GM18499 (cell line): Measurements from ENCODE around the gene PRDM16.

Experiments used
- ATAC-seq: cut with Tn5 transposase; IDR thresholded peaks from one replicate; pipeline ENCODE4 v1.9.1; 2021; ENCODE audit warnings: moderate number of reproducible peaks; ENCODE audit not compliant: insufficient read depth, unreplicated experiment

PRDM16 gene

DNA sequence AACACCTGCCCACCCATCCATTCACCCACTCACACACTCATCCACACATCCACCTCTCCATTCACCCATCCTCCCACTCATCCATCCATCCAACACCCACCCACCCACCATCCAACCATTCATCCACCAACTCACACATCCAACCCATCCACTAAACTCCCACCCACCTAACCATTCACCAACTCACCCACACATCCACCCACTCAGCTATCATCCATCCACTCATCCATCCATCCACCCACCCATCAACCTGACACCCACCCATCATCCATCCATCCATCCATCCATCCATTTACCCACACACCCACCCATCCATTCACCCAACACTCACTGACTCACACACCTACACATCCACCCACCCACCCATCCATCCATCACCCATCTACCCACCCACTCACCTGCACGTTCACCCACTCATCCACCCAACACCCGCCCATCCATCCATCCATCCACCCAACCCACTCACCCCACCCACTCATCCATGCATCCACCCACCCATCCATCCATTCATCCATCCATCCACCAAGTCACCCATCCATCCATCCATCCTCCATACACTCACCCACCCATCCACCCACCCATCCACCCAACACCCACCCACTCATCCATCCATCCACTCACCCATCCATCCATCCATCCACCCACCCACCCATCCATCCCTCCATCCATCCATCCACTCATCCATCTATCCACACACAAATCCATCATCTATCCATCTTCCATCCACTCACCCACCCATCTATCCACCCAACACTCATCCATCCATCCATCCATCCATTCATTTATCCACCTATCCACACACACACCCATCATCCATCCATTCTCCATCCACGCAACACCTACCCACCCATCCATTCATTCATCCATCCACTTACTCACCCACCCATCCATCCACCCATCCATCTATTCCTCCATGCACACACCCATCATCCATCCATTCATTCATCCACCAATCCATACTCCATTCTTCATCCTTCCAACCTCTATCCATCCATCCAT is 17.4 kb upstream of the PRDM16 start:
- no peak for ATAC-seq

DNA sequence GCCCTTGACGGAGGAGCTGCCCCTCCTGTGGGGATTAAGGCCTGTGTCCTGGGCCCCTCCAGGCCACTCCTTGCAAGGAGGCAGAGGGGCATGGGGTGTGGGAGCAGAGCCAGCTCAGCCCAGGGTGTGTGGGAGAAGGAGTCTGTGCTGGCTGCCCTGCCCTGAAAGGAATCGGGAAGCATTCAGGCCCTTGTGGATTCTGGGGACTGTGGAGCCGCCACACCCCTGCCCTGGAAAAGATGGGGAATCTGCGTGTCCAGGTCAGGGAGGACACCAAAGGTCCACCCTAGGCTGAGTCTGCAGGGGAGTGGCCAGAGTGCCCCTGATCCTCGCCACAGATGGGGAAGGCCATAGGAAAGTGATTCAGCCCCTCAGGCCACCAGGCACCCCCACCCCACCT is 16.5 kb upstream of the PRDM16 start:
- ATAC-seq, result no peak

DNA sequence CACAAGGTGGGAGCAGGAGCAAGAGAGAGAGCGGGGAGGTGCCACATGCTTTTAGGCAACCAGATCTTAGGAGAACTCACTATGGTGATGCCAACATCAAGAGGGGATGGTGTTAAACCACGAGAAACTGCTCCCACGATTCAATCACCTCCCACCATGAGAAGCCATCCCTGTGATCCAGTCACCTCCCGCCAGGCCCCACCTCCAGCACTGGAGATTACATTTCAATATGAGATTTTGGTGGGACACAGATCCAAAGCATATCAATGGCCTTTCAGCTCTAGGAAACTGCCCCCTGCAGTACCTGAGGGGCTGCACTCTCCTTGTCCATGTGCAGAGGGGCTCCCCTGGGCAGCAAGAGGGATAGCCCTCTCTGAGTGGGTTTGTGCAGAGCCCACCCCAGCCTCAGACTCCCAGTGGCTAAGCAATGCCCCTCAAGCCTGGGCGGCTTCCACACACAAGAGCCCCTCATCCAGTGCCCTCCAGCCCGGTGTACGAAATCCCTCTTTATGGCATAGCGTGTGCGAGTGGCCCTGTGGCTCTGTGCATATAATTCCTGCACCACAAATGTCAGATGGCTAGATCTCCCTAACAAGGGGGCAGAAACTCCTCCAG is 15.5 kb upstream of the PRDM16 start:
- no peak for ATAC-seq

DNA sequence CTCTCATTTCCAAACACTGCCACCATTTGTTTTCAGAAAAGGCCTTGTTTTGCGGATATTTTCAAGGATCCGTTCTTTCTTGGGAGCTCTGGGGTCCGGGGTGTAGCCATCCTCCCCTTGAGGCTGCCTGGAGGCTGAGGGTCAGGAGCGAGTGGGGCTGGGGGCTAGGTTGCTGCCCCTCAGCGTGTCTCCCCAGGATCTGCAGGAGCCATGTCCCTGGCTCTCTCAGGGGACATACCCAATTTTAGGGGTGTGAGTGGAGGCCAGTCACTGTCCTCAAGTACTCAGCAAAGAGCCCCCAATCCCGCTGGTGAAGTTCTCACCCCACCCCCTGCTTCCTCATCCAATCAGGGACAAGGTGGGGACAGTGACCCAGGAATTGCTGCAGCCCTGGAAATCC is 15.0 kb upstream of the PRDM16 start:
- no peak for ATAC-seq

DNA sequence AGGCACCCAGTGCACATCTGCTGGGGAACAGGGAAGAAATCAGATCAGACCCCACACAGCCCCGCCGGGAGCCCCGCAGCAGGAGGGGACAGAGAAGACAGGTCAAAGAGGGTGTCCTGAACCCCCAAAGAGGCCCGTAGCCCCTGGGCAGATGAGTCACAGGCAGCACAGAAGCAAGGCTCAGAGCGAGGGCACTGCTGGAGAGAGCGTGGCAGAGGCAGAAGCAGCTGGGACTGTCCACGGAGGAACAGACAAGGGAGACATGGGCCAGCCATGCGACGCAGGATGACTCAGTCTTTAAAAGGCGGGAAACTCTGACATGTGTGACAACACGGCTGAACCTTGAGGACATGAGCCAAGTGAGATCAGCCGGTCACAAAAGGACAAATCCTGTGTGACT is 14.5 kb upstream of the PRDM16 start:
- no peak for ATAC-seq

DNA sequence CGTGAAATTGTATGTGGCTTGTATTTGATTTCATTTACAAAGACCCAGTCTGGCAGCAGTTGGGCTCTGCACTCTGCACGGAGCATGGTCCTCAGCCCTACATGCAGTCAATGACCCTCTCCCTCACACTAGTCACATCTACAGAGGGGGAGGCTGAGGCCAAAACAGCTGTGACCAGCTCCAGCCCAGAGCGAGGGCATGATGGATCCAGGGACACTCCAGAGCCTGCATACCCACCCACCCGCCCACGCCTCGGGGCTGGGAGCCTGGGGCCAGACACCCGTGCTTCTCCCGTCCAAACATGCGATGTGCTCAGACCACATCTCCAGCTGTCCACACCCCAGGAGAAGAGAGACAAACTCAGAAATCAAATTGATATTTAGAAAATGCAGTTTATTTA is 14.0 kb upstream of the PRDM16 start:
- ATAC-seq, result no peak

DNA sequence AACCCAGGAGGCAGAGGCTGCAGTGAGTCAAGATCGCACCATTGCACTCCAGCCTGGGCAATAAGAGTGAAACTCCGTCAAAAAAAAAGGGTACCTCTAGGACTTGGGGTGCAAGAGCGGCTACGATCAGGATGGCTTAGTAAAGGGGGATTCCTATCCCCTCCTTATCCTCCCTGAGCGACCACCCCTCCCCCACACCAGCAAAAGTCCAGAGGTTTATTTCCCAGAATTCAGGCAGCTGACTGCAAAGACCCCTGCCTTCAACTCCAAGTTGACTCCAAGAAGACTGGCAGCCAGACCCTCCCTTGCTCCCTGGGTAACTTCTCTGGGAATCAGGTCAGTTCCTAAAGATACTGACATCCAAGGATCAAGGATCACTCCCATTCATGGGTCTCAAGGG is 12.4 kb upstream of the PRDM16 start:
- ATAC-seq, result no peak

DNA sequence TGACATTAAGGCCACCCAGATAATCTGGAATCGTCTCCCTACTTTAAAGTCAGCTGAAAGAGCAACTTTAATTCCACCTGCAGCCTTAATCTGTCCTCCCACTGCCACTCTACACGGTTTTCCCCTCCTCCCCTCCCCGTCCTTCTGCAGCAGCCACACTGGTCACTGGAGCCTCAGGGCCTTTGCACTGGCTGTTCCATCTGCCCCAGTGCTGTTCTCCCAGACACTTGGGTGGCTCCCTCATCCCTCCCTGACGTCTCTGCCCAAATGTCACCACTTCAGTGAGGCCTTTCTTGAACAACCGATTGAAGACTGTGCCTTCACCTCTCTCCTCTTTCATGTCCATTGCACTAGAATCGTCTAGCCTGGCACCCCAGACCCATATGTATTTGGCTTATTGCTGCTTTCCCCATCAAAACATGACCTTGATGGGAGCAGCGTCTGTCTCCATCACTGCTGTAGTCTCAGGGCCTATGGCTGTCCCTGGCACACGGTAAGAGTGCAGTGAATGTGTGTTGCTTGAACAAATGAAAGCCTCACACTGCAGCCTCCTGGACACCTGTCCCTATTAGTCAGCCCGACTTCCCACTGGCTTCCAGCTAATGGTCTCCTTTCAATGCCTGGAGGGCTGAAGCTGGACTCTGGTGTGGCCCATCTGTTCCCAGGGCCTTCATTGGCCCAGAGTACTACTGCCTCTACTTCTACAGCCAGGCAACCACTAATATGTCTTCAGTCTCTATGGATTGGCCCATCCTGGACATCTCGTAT is 10.6 kb upstream of the PRDM16 start:
- ATAC-seq, result no peak

DNA sequence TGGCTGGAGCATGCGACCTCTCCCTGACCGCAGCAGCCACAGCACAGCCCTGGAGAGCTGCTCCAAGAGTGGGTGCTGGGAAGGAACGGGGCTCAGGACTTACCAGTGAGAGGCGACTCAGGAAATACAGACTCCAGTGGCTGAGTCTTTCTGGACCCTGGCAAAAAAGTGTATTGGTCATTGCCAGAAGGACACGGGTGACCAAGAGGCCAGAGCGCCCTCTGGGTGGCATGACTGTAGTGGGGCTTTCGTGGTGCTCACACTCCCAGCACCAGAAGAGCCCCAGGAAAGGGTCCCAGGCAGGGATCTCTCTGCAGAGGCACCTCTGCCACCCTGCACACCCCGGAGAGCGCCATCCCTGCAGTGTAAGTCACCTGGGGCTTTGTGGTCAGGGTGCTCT is 8.9 kb upstream of the PRDM16 start:
- ATAC-seq, result no peak

DNA sequence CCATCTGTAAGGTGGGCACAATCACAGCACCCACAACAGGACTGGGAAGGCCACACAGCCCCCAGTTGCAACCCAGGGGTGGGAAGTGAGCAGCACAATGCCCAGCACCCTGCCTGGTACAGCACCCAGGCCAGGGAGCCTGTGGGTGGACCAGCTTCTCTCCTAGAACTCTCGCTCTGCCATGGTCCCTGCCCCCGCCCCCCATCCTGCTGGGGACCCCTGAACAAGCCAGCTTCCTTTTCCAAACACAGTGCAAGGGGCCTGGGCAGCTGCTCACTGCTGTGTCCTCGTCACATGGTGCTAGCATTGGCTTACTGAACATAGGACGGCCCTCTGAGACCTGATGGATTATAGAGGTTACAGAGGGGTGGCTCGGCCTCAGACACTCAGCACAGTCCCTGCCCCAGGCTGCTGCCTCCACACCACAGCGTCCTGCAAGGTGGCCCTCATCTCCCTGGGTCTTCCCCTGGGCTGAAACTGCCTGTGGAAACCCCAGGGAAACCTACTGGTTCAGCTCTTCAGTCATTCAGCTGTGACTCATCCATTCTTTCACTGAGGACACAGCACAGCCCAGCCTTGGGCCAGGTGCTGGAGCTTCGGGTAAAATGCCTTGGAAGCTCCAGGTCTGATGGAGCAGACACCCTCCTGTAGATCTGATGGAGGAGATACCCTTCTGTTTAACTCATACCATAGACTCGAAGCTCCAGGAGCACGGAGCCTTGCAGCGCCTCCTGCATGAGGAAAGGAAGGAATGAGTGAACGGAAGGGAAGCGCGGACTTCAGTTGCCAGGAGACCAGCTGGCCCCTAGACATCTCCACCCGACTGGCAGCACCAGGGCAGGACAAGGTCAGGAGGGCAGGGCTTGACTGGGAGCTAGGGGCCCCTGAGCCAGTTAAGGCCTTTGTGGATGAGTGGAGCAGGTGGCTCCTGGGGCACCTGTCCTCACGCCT is 8.1 kb upstream of the PRDM16 start:
- no peak for ATAC-seq

DNA sequence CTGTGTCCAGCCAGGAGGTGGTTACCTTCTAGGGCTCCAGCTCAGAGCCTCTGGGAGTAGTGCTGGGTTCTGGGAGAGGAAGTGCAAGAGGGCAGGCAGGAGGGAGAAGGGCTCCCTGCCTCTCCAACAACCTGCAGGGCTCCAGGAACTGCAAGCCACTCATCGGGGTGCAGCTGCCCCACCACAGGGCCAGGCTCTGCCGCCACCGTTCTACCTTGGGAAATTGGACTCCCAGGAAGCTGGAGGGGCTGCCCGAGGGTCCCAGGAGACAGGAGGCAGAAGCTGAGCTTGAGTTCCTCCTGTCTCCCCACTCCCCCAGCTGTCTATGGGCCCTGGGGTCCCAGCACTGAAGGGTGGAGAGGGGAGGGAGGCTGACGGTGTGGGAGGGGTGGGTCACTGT is 7.4 kb upstream of the PRDM16 start:
- no peak for ATAC-seq

DNA sequence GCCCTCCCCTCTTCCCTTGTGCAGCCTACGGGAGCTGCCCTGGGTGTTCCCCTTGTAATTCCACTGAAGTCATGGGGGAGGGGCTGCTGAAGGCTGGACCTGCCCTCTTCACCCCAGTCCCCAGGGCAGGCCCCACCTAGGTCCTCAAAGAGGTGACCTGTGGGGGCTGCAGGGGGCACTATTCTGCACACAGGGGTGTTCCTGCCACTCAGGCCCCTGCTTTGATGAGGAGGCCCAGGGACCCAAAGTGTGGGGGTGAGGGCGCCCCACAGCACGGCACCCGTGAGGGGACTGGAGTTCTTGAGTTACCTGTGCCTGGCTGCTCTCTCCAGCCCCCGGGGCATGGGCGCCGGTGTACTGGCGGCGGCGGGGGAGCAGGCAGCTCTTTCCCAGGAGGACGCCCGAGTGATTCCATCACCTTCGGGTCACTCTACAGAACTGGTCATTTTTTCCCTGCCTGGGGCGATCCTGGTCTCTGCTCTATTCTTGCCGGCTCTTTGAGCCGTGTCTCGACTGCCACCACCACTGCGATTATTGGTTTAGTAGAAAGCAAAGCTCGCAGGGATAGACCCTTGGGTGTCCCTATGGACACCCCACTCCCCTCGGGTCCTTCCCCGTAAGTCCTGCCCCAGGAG is 6.9 kb upstream of the PRDM16 start:
- no peak for ATAC-seq

DNA sequence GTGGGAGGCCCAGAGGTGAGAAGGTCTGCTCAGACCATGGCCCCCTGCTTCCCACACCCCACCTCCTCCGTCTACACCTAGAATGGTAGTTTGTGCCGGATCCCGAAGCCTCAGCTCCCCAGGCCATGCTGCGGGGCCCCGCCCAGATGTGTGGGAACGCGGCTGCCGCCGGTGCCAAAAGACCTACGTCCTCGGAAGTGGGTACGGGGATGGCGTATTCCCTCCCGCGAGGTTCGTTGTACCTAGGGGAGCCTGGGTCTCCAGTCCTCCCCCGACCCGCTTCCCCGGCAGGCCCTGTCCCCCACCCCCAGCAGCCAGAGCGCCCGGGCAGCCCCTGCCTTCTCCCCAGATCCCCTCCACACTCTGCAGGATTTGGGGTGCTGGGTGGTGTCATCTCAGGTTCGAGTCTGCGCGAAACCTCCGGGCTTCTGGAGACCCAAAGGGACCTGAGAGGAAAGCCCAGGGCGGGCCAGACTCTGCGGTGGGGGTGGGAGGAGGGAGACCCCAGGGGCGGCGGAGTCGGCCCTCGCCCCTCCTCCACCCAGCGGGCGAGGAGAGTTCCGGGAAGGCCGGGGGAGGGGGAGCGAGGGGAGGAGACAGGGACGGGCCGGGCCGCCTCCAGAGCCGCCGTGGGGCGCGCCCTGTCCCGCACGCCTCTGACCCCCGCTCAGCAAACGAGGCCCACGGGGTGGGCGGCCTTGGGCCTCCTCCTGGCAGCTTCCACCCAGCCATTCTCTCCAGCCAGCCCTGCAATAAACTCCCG is 6.2 kb upstream of the PRDM16 start:
- ATAC-seq, result no peak

DNA sequence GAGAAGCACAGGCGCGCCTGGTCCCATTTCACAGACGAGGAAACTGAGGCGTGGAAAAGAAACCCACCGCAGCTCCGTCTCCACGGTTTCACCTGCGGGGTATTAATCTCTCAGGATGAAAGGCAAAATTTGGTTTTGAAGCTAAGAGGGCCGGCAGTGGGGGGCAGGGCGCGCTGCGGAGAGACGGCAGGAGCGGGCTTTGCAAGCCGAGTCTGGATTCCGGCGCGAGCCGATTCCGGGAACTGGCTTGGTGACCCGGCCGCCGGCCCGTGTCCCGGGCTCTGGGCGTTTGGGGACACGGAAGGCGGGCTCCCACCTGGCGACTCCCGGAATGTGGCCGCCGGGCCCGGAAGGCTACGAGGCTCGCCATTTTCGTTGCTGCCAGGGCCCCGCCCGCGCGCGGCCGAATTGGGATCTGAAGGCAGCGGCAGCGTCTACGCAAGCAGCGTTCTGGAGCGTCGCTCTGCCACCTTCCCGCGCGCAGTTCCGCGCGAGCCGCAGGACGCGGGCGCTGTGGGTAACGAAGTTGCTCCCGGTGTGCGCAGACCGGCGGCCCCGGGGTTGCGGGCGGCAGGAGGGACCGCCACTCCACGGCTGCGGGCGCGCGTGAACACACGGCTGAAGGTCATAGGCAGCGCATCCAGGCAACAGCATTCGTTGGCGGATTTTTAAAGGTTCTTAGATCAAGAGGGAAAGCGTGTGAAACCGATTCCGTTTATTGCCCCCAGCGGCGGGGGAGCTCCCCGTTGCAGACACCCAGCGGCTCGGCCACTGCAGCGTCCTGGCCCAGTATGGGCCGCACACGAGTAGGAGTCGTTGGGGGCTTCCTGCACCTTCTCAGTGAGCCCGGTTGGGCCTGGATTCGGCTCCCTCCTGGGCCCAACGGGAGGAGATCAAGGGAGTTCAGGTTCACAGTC is 5.4 kb upstream of the PRDM16 start:
- ATAC-seq, result no peak

DNA sequence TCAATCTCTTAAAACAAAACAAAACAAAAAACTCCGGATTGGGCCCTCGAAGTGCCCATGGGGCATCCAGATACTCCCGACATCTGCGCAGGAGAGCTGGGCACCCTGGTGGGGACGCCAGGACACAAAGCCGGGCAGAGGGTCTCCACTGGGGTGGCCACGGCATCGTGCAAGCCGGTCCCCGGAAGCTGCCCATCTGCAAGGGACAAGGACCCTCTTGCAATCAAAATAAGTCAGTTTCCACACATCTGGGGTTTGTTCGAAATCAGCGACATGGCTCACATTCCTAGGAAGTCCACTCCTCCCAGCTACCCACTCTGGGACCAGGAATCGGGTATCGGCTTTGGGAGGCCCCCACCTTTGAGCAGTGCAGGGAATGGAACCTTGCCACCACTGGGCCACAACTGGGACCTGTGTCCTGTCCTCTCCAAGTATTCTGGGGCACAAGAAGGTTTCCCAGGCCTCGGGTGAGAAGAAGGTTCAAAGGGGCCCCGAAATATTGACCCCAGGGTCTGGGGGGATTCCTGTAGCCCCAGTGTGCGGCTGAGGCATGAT is 4.6 kb upstream of the PRDM16 start:
- ATAC-seq, result no peak

DNA sequence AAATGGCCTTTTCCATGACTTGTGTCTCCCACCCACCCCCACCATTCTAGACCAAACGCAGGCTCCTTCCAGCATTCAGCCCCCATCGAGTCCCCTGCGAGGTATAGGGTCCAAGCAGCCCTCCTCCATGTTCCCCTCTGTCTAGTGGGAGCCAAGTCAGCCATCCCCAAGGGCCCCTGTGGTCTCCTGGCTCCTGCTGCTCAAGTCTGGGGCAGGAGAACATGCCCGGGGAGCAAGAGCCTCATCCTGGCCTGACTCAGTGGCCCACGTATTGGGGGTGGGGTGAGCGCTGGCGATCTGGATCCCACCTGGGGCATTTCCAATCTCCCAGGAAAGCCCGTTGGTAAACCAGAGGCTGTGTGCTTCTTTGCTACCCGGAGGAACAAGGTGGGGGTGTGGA is 4.1 kb upstream of the PRDM16 start:
- ATAC-seq, result no peak

DNA sequence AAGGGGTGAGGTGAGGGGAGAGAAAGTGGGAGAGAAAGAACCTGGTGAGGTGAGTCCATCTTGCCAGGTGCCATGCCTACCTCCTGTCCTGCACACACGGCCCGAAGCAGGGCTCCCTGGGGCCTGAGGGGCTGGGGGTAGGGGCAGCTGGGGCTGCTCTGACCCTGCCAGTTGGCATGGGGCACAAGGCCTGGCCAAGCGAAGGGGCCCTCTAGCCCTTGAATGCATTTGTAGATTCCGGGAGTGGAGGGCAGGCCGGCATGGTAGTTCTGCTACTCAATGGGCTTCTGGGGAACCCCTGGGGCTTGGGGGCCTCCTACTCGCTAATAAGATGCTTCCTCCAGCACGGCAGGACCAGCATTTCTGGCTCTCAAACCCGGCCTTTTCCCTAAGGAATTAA is 3.6 kb upstream of the PRDM16 start:
- no peak for ATAC-seq

DNA sequence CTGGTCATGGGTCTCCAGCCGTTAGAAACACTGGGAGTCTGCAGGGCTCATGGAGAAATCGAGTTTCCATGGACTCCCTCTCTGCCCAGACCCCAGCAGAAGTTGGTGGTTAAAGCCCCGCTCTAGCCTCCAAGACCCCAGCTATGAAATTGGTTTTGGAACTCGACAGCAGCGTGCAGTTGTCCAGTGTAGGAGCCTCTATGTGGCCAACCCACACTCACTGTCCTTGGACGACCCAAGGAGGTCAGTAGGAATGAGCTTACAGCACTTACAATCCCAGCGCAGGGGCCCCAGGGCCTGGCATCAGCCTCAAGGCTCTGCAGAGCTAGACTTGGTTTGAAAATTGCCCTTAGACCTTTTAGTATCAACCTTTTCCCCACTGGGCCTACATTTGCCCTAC is 3.2 kb upstream of the PRDM16 start:
- ATAC-seq, result no peak
